H1 (cell line): ENCODE results near the gene TMA7B. TPM values are rescaled to one million over a fixed set of nuclear protein-coding genes. Genes with fewer than 3 reads are reported as not detected.
A peak's percentile ranks its signal among the peaks of the same experiment; 100 is the strongest.

Experiments
- CTCF ChIA-PET: fragments of 300-600 bp; sonication (Branson Sonifier 250); formaldehyde crosslinking; loops from one replicate; lab custom pipeline; 2021; ENCODE audit not compliant: partially characterized antibody; lab: Charles Lee
- POLR2A ChIA-PET: fragments of 300-600 bp; sonication (Branson Sonifier 250); formaldehyde crosslinking; loops from one replicate; lab custom pipeline; 2021; ENCODE audit warnings: inconsistent platforms; ENCODE audit not compliant: partially characterized antibody; lab: Charles Lee
- DNase-seq, 2 experiments: peaks; one replicate each; pipeline versions ENCODE4 v3.0.0 to v3.0.0-alpha.2; 2010 to 2022; ENCODE audit warnings: low spot score in 2 of 2, low read depth in 1 of 2, mixed read lengths in 1 of 2
- FAIRE-seq: peaks from 2 replicates; lab custom pipeline; 2011; peaks lifted over from hg19 to GRCh38; lab: Jason Lieb, UNC
- H2AFZ ChIP-seq: 2 replicates; pipeline ENCODE4 v1.8.1; 2012; ENCODE audit warnings: low read length, inconsistent platforms
- H2AK5ac ChIP-seq: 2 replicates; pipeline ENCODE4 v1.6.1; 2013; ENCODE audit warnings: low read depth, low read length
- H2BK120ac ChIP-seq: replicated peaks from 2 replicates; pipeline ENCODE3; 2013; ENCODE audit warnings: low read depth, low read length, inconsistent platforms
- H2BK12ac ChIP-seq: 2 replicates; pipeline ENCODE4 v1.6.1; 2013; ENCODE audit warnings: low read depth, low read length
- H2BK15ac ChIP-seq: 2 replicates; pipeline ENCODE4 v1.6.1; 2013; ENCODE audit warnings: low read length
- H2BK20ac ChIP-seq: 2 replicates; pipeline ENCODE4 v1.6.1; 2013; ENCODE audit warnings: low read length
- H2BK5ac ChIP-seq: 2 replicates; pipeline ENCODE4 v1.6.1; 2013; ENCODE audit warnings: low read depth, low read length
- H3K14ac ChIP-seq: 2 replicates; pipeline ENCODE4 v1.6.1; 2013; ENCODE audit warnings: inconsistent platforms; ENCODE audit not compliant: insufficient read length
- H3K18ac ChIP-seq: 2 replicates; pipeline ENCODE4 v1.6.1; 2013; ENCODE audit warnings: low read length; ENCODE audit errors: extremely low read depth
- H3K23ac ChIP-seq: 2 replicates; pipeline ENCODE4 v1.6.1; 2013; ENCODE audit warnings: inconsistent platforms; ENCODE audit not compliant: insufficient read length
- H3K23me2 ChIP-seq: 2 replicates; pipeline ENCODE4 v1.6.1; 2013; ENCODE audit warnings: low read depth, low read length
- H3K27ac ChIP-seq: 2 replicates; pipeline ENCODE4 v1.6.1; 2011; ENCODE audit warnings: low read depth, low read length, inconsistent platforms
- H3K27me3 ChIP-seq, 4 experiments: replicated peaks in 1 of 4; 1 replicate in 1 of 4; 2 replicates in 3 of 4; pipeline versions ENCODE4 v1.6.1 to v1.8.1; 2011 to 2013; ENCODE audit warnings: low read length in 3 of 4, mild to moderate bottlenecking in 3 of 4, inconsistent platforms in 2 of 4, mixed read lengths in 2 of 4, moderate library complexity in 1 of 4; ENCODE audit not compliant: control insufficient read depth in 3 of 4, insufficient read depth in 3 of 4; ENCODE audit errors: extremely low read depth in 1 of 4
- H3K36me3 ChIP-seq, 4 experiments: 2 replicates each; pipeline versions ENCODE4 v1.6.1 to v1.8.1; 2011 to 2013; ENCODE audit warnings: mild to moderate bottlenecking in 4 of 4, low read length in 3 of 4, moderate library complexity in 2 of 4, control low read depth in 1 of 4, inconsistent platforms in 1 of 4; ENCODE audit not compliant: insufficient read depth in 4 of 4, control insufficient read depth in 2 of 4
- H3K4ac ChIP-seq: replicated peaks from 2 replicates; pipeline ENCODE3; 2013; ENCODE audit warnings: low read length, low read depth, mixed read lengths, inconsistent platforms; ENCODE audit not compliant: insufficient read length
- H3K4me1 ChIP-seq, 4 experiments: replicated peaks in 1 of 4; 1 replicate in 1 of 4; 2 replicates in 3 of 4; pipeline versions ENCODE4 v1.6.1 to v1.8.1; 2011 to 2013; ENCODE audit warnings: low read length in 3 of 4, inconsistent platforms in 2 of 4, mixed read lengths in 1 of 4; ENCODE audit not compliant: insufficient read depth in 4 of 4, control insufficient read depth in 3 of 4
- H3K4me2 ChIP-seq, 2 experiments: 2 replicates each; pipeline versions ENCODE4 v1.6.1 to v1.8.1; 2011 to 2013; ENCODE audit warnings: low read depth in 2 of 2, low read length in 2 of 2, control low read depth in 1 of 2, inconsistent platforms in 1 of 2, mild to moderate bottlenecking in 1 of 2; ENCODE audit not compliant: insufficient read depth in 1 of 2
- H3K4me3 ChIP-seq, 4 experiments: fragments of 200-600, 300-600 bp in 1 of 4; sonication (generic), shearing (Covaris generic), sonication (Bioruptor Twin) in 1 of 4; 2 replicates each; pipeline versions ENCODE4 v1.5.1 to v1.8.1; 2011 to 2016; ENCODE audit warnings: low read length in 4 of 4, low read depth in 3 of 4, control low read depth in 2 of 4, inconsistent platforms in 2 of 4, mild to moderate bottlenecking in 2 of 4, mixed read lengths in 1 of 4, moderate library complexity in 1 of 4; ENCODE audit not compliant: insufficient read depth in 2 of 4; ENCODE audit errors: extremely low read depth in 1 of 4
- H3K56ac ChIP-seq: replicated peaks from 2 replicates; pipeline ENCODE3; 2013; ENCODE audit warnings: low read depth, mild to moderate bottlenecking, mixed read lengths, low read length, inconsistent platforms; ENCODE audit not compliant: insufficient read length
- H3K79me1 ChIP-seq: 2 replicates; pipeline ENCODE4 v1.6.1; 2013; ENCODE audit warnings: low read depth, low read length, control low read depth
- H3K79me2 ChIP-seq, 2 experiments: 2 replicates each; pipeline versions ENCODE4 v1.6.1 to v1.8.1; 2012 to 2013; ENCODE audit warnings: low read length in 2 of 2, mild to moderate bottlenecking in 2 of 2, inconsistent platforms in 1 of 2; ENCODE audit not compliant: insufficient read depth in 2 of 2, control insufficient read depth in 1 of 2
- H3K9ac ChIP-seq, 4 experiments: replicated peaks in 1 of 4; 1 replicate in 1 of 4; 2 replicates in 3 of 4; pipeline versions ENCODE4 v1.6.1 to v1.8.1; 2011 to 2013; ENCODE audit warnings: low read depth in 3 of 4, low read length in 3 of 4, control low read depth in 2 of 4, mild to moderate bottlenecking in 2 of 4, moderate library complexity in 2 of 4, inconsistent platforms in 1 of 4; ENCODE audit errors: extremely low read depth in 1 of 4
- H3K9me3 ChIP-seq, 2 experiments: 2 replicates each; pipeline versions ENCODE4 v1.6.1 to v1.8.1; 2012 to 2013; ENCODE audit warnings: mild to moderate bottlenecking in 2 of 2, moderate library complexity in 2 of 2, control low read depth in 1 of 2, inconsistent platforms in 1 of 2, low read depth in 1 of 2, low read length in 1 of 2, mixed read lengths in 1 of 2; ENCODE audit not compliant: insufficient read depth in 2 of 2
- H4K20me1 ChIP-seq, 2 experiments: replicated peaks in 1 of 2; 2 replicates each; pipeline versions ENCODE3 to v1.8.1; 2011 to 2013; ENCODE audit warnings: inconsistent platforms in 2 of 2, low read length in 2 of 2, mild to moderate bottlenecking in 1 of 2; ENCODE audit not compliant: insufficient read depth in 2 of 2, control insufficient read depth in 1 of 2
- H4K5ac ChIP-seq: 2 replicates; pipeline ENCODE4 v1.6.1; 2013; ENCODE audit warnings: low read length, low read depth, mixed read lengths, inconsistent platforms; ENCODE audit not compliant: insufficient read length
- H4K8ac ChIP-seq: 2 replicates; pipeline ENCODE4 v1.8.0; 2013; ENCODE audit warnings: mild to moderate bottlenecking, moderate library complexity, low read length, inconsistent platforms; ENCODE audit not compliant: insufficient read depth; ENCODE audit errors: extremely low read depth
- H4K91ac ChIP-seq: replicated peaks from 2 replicates; pipeline ENCODE3; 2013; ENCODE audit warnings: low read length, mixed read lengths, inconsistent platforms; ENCODE audit not compliant: insufficient read length
- BRCA1 ChIP-seq: IDR thresholded peaks from 2 replicates; pipeline ENCODE4 v1.6.1; 2012; ENCODE audit warnings: low read depth, low read length, improper control_type of control experiment
- CHD2 ChIP-seq: IDR thresholded peaks from 2 replicates; pipeline ENCODE4 v1.6.1; 2012; ENCODE audit warnings: low read length, improper control_type of control experiment
- FOSL1 ChIP-seq: IDR thresholded peaks from 2 replicates; pipeline ENCODE4 v1.6.1; 2011; ENCODE audit warnings: mild to moderate bottlenecking, low read depth, low read length, moderate library complexity; ENCODE audit not compliant: insufficient read depth
- KDM5A ChIP-seq: fragments of 200-600 bp; IDR thresholded peaks from 2 replicates; pipeline ENCODE4 v1.7.1; 2012; ENCODE audit warnings: mild to moderate bottlenecking, low read length, inconsistent platforms, mixed read lengths
- MAFK ChIP-seq: IDR thresholded peaks from 2 replicates; pipeline ENCODE4 v1.6.1; 2012; ENCODE audit warnings: low read depth, mild to moderate bottlenecking, improper control_type of control experiment, low read length
- POU5F1 ChIP-seq: IDR thresholded peaks from 2 replicates; pipeline ENCODE4 v1.6.1; 2011; ENCODE audit warnings: low read depth, mild to moderate bottlenecking, low read length, moderate library complexity
- SIN3A ChIP-seq, 2 experiments: IDR thresholded peaks in 1 of 2; conservative IDR thresholded peaks in 1 of 2; 2 replicates each; pipeline ENCODE4 v1.6.1; 2011 to 2012; ENCODE audit warnings: low read length in 2 of 2, improper control_type of control experiment in 1 of 2, low read depth in 1 of 2, mild to moderate bottlenecking in 1 of 2
- SIRT6 ChIP-seq: IDR thresholded peaks from one replicate; pipeline ENCODE4 v1.7.1; 2012; ENCODE audit warnings: low read length, inconsistent platforms
- SP1 ChIP-seq: IDR thresholded peaks from 2 replicates; pipeline ENCODE4 v1.6.1; 2011; ENCODE audit warnings: low read depth, low read length
- SP2 ChIP-seq: IDR thresholded peaks from 2 replicates; pipeline ENCODE4 v1.6.1; 2012; ENCODE audit warnings: mild to moderate bottlenecking, low read length, inconsistent platforms
- SP4 ChIP-seq: IDR thresholded peaks from 2 replicates; pipeline ENCODE4 v1.6.1; 2012; ENCODE audit warnings: low read length, inconsistent platforms
- SRF ChIP-seq: IDR thresholded peaks from 2 replicates; pipeline ENCODE4 v1.6.1; 2011; ENCODE audit warnings: mild to moderate bottlenecking, low read depth, low read length, moderate library complexity
- SUZ12 ChIP-seq: fragments of 200-600 bp; sonication (generic); IDR thresholded peaks from 2 replicates; pipeline ENCODE4 v1.6.1; 2012; ENCODE audit warnings: mild to moderate bottlenecking, inconsistent platforms, low read length, moderate library complexity, mixed read lengths
- TBP ChIP-seq: IDR thresholded peaks from 2 replicates; pipeline ENCODE4 v1.6.1; 2011; ENCODE audit warnings: low read depth, low read length, improper control_type of control experiment
- TEAD4 ChIP-seq: IDR thresholded peaks from 2 replicates; pipeline ENCODE4 v1.6.1; 2012; ENCODE audit warnings: low read depth, low read length, inconsistent platforms, mixed read lengths
- WGBS, 2 experiments: shearing (Covaris generic) in 1 of 2; methylation state at CpG; one replicate each; pipeline versions ENCODE4 v1.1.6 to v1.1.7; 2013 to 2015; ENCODE audit warnings: low lambda C conversion rate in 2 of 2, mixed read lengths in 2 of 2, inconsistent platforms in 1 of 2, low coverage in 1 of 2, missing lambda C conversion rate in 1 of 2; ENCODE audit not compliant: insufficient replicate concordance in 2 of 2, insufficient coverage in 1 of 2, insufficient read length in 1 of 2; ENCODE audit errors: extremely low coverage in 1 of 2, missing lambda C conversion rate in 1 of 2; 5-methylcytosine and 5-hydroxymethylcytosine counted together
- polyA plus RNA-seq, 7 experiments: library from polyadenylated mRNA; depleted of rRNA in 3 of 7; stranded (reverse) in 5 of 7; unstranded in 2 of 7; fragments of >200 nt in 5 of 7; fragments of 200-250 nt in 2 of 7; gene quantifications; 1 replicate in 5 of 7; 2 replicates in 1 of 7; 4 replicates in 1 of 7; pipeline versions ENCODE4 v1.2.1 to v1.2.3, GENCODE V29; 2011 to 2013; ENCODE audit warnings: missing spikeins in 2 of 7, mixed read lengths in 2 of 7
- total RNA-seq: library from RNA; stranded (reverse); fragmentation: NEBNext Ultra II Directional; extraction: Animal tissue kit (Norgen Biotek cat#: 25700); gene quantifications from 2 replicates; pipeline ENCODE4 v1.2.1, GENCODE V29; 2021

The TMA7B gene
- total and polyA plus RNA-seq, 2 of the 8 experiments (the other 6 are each of a cell fraction or from before 2014, with no cell fraction given), result not detected

DNA sequence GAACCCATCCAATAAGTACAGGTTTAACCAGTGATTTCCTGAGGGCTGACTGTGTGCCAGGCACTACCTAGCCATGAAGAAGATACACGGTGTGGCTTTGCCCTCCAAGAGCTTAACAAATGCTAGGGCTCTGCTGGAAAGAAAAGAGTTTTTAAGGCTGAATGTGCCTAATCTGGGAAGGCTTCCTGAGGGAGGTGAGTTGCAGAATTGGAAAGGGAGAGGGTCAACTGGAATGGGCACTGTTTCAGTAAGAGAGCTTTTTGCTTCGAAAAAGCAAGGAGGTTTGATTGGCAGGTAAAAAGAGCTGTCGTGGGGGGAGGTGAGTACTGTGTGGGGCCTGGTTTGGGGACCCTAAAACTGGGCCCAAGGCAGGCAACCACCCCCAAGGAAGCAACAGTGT, 37.2 kb downstream of the TMA7B start:
- H3K56ac ChIP-seq, result no peak overlapping the region
- H2BK120ac ChIP-seq, result peak overlapping the region; percentile 31
- H2AFZ ChIP-seq, result no peak overlapping the region
- H3K14ac ChIP-seq, result no peak overlapping the region
- H3K79me1 ChIP-seq, result peaks cover 6% of the 10 kb centered on the region; the same call in 1 of the 2 replicates
- POLR2A ChIA-PET, result interaction anchor here (0.9 to 6.5 kb wide), 9 partner anchors 9 to 81 kb away, joined by 3 to 44 read pairs (median 3); no protein-coding TSS in a partner anchor
- H3K4me1 ChIP-seq, result peaks cover 26 to 53% (median 42%) of the 10 kb centered on the region in 4 experiments
- TF ChIP-seq SRF, result no peak
- no peak for TF ChIP-seq POU5F1
- TF ChIP-seq BRCA1, result no peak
- TF ChIP-seq TEAD4, result no peak
- TF ChIP-seq CHD2, result no peak
- no peak for TF ChIP-seq KDM5A
- no peak for TF ChIP-seq TBP
- no peak for TF ChIP-seq MAFK
- TF ChIP-seq SP2, result no peak
- TF ChIP-seq SP1, result no peak
- no peak for TF ChIP-seq SIRT6
- no peak for TF ChIP-seq SP4
- TF ChIP-seq SIN3A (conservative IDR thresholded peaks at IDR 0.05 in 1 of 2, IDR thresholded peaks at IDR 0.05 in 1 of 2; ENCODE audit: low read depth in 1 of 2, low read length in 2 of 2), result no peak
- TF ChIP-seq FOSL1, result no peak
- TF ChIP-seq SUZ12, result no peak
- peak overlapping the region in 2 of 4 experiments; percentile 7 to 30; a peak in 1 of 8 replicates for H3K4me3 ChIP-seq
- CTCF ChIA-PET, result interaction anchor here (0.9 to 7.0 kb wide), 5 partner anchors 12 to 65 kb away, joined by 4 to 35 read pairs (median 7); no protein-coding TSS in a partner anchor
- no peaks in the 10 kb centered on the region for H3K36me3 ChIP-seq
- no peak overlapping the region for H3K9ac ChIP-seq
- peak overlapping the region; percentile 57; the same call in 1 of the 2 replicates for H2BK5ac ChIP-seq
- no peak overlapping the region for H3K23ac ChIP-seq
- no peaks in the 10 kb centered on the region for H3K9me3 ChIP-seq
- 76% methylated on average over 3 of the region's 3 CpGs; no CpG with 5 or more reads in 1 of the 2 experiments for WGBS, 2 experiments
- no peak overlapping the region for H4K8ac ChIP-seq
- peaks cover 8% of the 10 kb centered on the region; the same call in 1 of the 2 replicates for H3K23me2 ChIP-seq
- FAIRE-seq (no peak), DNase-seq (no peak)
- H3K27me3 ChIP-seq, result peaks cover 0 to 19% (median 13%) of the 10 kb centered on the region in 4 experiments; a peak in 6 of 7 replicates
- peaks cover 0 to 3% of the 10 kb centered on the region in 2 experiments for H4K20me1 ChIP-seq
- H3K18ac ChIP-seq, result peak overlapping the region; percentile 76
- H2AK5ac ChIP-seq, result peak overlapping the region; percentile 41; the same call in 1 of the 2 replicates
- H4K5ac ChIP-seq, result peak overlapping the region; percentile 55
- no peak overlapping the region for H3K4ac ChIP-seq
- H2BK12ac ChIP-seq, result peak overlapping the region; percentile 60
- peak overlapping the region; percentile 19; the same call in 1 of the 2 replicates for H2BK15ac ChIP-seq
- peak overlapping the region; percentile 61 for H4K91ac ChIP-seq
- peak overlapping the region in 1 of 2 experiments; percentile 80; a peak in 1 of 4 replicates for H3K4me2 ChIP-seq
- peaks cover under 1 to 48% of the 10 kb centered on the region in 2 experiments for H3K79me2 ChIP-seq
- peak overlapping the region; percentile 2; the same call in 1 of the 2 replicates for H3K27ac ChIP-seq
- 0 out of 2 replicates have a peak overlapping the region, but pooled peaks have one; percentile 19 for H2BK20ac ChIP-seq
